ENCODE data around the gene CLRN3. TPM values are rescaled to one million over a fixed set of nuclear protein-coding genes. Genes with fewer than 3 reads are reported as not detected.

Gene CLRN3
- total RNA-seq, 1 donor from 2014 or later, result not detected

GRCh38 chr10:127875449-127875765, 17.3 kb downstream of the CLRN3 start:
- TF ChIP-seq CTCF (IDR thresholded peaks at IDR 0.05), result no peak
- CTCF ChIA-PET, result no interaction called here
- ATAC-seq (ENCODE audit: low read depth) (no peak), DNase-seq (no peak)
- Mint-ChIP-seq H3K27me3 (peaks cover 8% of the 10 kb centered on the region), H3K27ac (no peak overlapping the region), H3K36me3 (ENCODE audit: low read depth) (no peaks in the 10 kb centered on the region), H3K4me1 (peaks cover 5% of the 10 kb centered on the region), H3K9me3 (no peaks in the 10 kb centered on the region), H3K4me3 (no peak overlapping the region)
- intact Hi-C loops (cut with micrococcal nuclease), result no loop called here
- POLR2A ChIA-PET, result no interaction called here

DNA sequence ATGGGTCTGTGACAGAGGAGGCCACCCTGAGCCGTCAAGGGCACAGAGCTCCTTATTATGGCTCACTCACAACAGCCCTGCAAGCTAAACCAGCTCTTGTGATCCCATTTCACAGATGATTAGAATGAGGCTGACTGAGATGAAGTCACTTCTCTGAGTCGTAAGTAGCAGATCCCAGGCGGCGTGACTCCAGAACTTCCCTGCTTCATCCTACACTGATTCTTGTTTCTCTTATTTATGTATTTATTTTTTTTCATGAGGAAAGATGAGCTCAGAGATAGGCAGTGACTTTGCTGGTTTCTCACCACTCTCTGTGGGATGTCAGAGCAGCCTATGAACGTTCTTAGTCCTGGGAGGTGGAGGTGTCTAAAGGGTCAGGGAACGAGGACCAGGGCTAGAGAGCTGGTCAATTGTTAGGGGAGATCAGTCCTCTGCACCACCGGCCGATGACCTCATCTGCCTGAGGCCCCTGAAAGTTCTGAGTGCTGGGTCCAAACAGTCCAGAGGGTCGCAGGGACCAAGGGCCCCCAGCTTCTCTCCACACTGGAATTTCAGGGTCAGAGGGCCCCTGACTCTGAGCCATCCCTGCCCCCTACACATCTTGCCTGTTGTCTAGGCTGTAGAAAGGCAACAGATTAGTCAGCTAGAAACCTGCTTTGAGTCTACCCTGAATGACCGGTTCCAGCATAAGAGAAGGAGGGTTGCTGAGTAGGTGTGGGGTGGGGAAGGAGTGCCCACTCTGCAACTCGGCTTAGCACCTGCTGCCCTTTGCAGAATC, 17.9 kb downstream of the CLRN3 start:
- no peak for DNase-seq
- intact Hi-C loops (cut with micrococcal nuclease), result no loop called here

GRCh38 chr10:127873901-127874470, 18.8 kb downstream of the CLRN3 start:
- intact Hi-C loops (cut with micrococcal nuclease), result no loop called here
- peaks cover 8% of the 10 kb centered on the region for H3K27me3 Mint-ChIP-seq
- POLR2A ChIA-PET, result no interaction called here

More for the DNA sequence above, 17.9 kb downstream of the CLRN3 start:
- Mint-ChIP-seq H3K36me3 (ENCODE audit: low read depth) (peaks cover under 1% of the 10 kb centered on the region), H3K4me3 (no peak overlapping the region), H3K27ac (no peak overlapping the region), H3K9me3 (no peaks in the 10 kb centered on the region), H3K27me3 (peaks cover 8% of the 10 kb centered on the region), H3K4me1 (no peaks in the 10 kb centered on the region)
- no peak for TF ChIP-seq CTCF (IDR thresholded peaks at IDR 0.05)
- ChIA-PET POLR2A (no interaction called here), CTCF (no interaction called here)
- no peak for ATAC-seq (ENCODE audit: low read depth)

GRCh38 chr10:127872871-127873600, 19.7 kb downstream of the CLRN3 start:
- peaks cover 10% of the 10 kb centered on the region for H3K27me3 Mint-ChIP-seq
- POLR2A ChIA-PET, result no interaction called here
- H3K9me3 Mint-ChIP-seq, result peaks cover 13% of the 10 kb centered on the region
- TF ChIP-seq CTCF (IDR thresholded peaks at IDR 0.05), result no peak
- DNase-seq, result no peak
- CTCF ChIA-PET, result no interaction called here
- ATAC-seq (ENCODE audit: low read depth), result no peak
- intact Hi-C loops (cut with micrococcal nuclease), result no loop called here
- H3K27ac Mint-ChIP-seq, result no peak overlapping the region
- peaks cover 3% of the 10 kb centered on the region for H3K36me3 Mint-ChIP-seq (ENCODE audit: low read depth)
- H3K4me3 Mint-ChIP-seq, result no peak overlapping the region
- H3K4me1 Mint-ChIP-seq, result no peaks in the 10 kb centered on the region

More at GRCh38 chr10:127873901-127874470, 18.8 kb downstream of the CLRN3 start:
- no peak for TF ChIP-seq CTCF (IDR thresholded peaks at IDR 0.05)
- no peak overlapping the region for H3K27ac Mint-ChIP-seq
- H3K4me1 Mint-ChIP-seq, result no peaks in the 10 kb centered on the region
- CTCF ChIA-PET, result no interaction called here
- H3K9me3 Mint-ChIP-seq, result peaks cover 5% of the 10 kb centered on the region
- peaks cover 3% of the 10 kb centered on the region for H3K36me3 Mint-ChIP-seq (ENCODE audit: low read depth)
- H3K4me3 Mint-ChIP-seq, result no peak overlapping the region
- no peak for DNase-seq
- no peak for ATAC-seq (ENCODE audit: low read depth)

DNA sequence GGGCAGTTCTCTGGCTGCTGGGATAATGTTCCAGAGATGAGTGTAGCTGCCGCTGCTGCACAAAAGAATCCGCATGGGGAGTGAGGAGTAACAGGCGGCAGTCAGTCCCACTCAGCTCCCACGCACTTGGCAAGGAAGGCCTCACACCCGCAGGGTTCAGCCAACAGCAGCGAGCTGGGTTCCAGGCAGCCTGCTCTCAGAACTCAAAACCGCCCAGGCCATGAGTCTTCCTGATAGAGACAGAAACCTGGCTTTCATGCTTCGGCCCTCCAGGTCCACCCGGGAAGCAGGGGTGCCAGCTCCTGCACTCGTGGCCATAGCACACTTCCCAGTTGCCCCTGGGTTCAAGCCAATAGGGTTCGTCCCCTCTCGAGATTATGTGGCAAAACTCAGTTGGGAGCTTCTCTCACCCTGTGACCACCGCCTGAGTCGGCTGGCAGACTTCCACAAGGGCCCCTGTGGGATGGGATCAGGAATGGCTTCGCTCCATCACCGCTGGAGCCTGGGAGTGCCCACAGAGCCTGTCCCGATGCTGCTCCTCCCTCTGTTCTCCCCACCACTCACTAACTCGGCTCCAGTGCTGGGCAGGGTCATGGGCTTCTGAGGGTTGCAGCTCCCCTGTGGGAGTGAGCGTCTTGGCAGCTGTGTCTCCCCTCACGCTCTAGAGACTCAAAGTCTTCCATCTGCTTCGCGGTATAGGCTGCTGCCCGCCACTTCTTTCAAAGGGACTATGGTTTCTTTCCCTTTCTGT, 20.6 kb downstream of the CLRN3 start:
- no peak for DNase-seq
- CTCF ChIA-PET, result no interaction called here
- no peak overlapping the region for H3K4me3 Mint-ChIP-seq
- no peak for ATAC-seq (ENCODE audit: low read depth)
- H3K27ac Mint-ChIP-seq, result no peak overlapping the region
- POLR2A ChIA-PET, result no interaction called here
- intact Hi-C loops (cut with micrococcal nuclease), result no loop called here
- peaks cover 13% of the 10 kb centered on the region for H3K9me3 Mint-ChIP-seq
- no peaks in the 10 kb centered on the region for H3K4me1 Mint-ChIP-seq
- TF ChIP-seq CTCF (IDR thresholded peaks at IDR 0.05), result no peak
- peaks cover 11% of the 10 kb centered on the region for H3K27me3 Mint-ChIP-seq
- peaks cover 3% of the 10 kb centered on the region for H3K36me3 Mint-ChIP-seq (ENCODE audit: low read depth)

Measured in activated B cell treated with CpG ODN at 0.5 μM for 24 hours (primary cell).